RPMI8226 (cell line): ENCODE measurements around the gene SPG11.
A peak's percentile ranks its signal among the peaks of the same experiment; 100 is the strongest.
"Not testable (repeated sequence)": the region's sequence is repeated elsewhere in the genome, so short reads cannot be mapped to it uniquely, and the experiment has no call there.

Experiments
- DNase-seq: peaks from one replicate; pipeline ENCODE4 v3.0.0-alpha.2; 2015

SPG11 gene

GRCh38 chr15:44673639-44674038, 10.2 kb upstream of the SPG11 start:
- no peak for DNase-seq

- peak; percentile 37 for DNase-seq
Observed at GRCh38 chr15:44670087-44670950, 6.9 kb upstream of the SPG11 start.

- no peak for DNase-seq
Observed at GRCh38 chr15:44668921-44669320, 5.5 kb upstream of the SPG11 start.

GRCh38 chr15:44667039-44667360, 3.5 kb upstream of the SPG11 start:
- DNase-seq = no peak

GRCh38 chr15:44666210-44667038, 3.0 kb upstream of the SPG11 start:
- peak; percentile 43 for DNase-seq

GRCh38 chr15:44662478-44663409, 718 bp downstream of the SPG11 start:
- peak; percentile 85 for DNase-seq

- no peak for DNase-seq
Observed at GRCh38 chr15:44661576-44661975, 1.9 kb downstream of the SPG11 start.

- no peak for DNase-seq
Observed at GRCh38 chr15:44659056-44659455, 4.4 kb downstream of the SPG11 start.

- DNase-seq = no peak
Observed at GRCh38 chr15:44657378-44657777, 6.1 kb downstream of the SPG11 start.

GRCh38 chr15:44656913-44657312, 6.5 kb downstream of the SPG11 start:
- DNase-seq = no peak

- no peak for DNase-seq
Observed at GRCh38 chr15:44656298-44656697, 7.2 kb downstream of the SPG11 start.

GRCh38 chr15:44654858-44655257, 8.6 kb downstream of the SPG11 start:
- DNase-seq = no peak

- DNase-seq = no peak
Observed at GRCh38 chr15:44647637-44648036, 15.8 kb downstream of the SPG11 start.

- no peak for DNase-seq
Observed at GRCh38 chr15:44647036-44647435, 16.4 kb downstream of the SPG11 start.

GRCh38 chr15:44646460-44646859, 17.0 kb downstream of the SPG11 start:
- no peak for DNase-seq

- no peak for DNase-seq
Observed at GRCh38 chr15:44641651-44642050, 21.8 kb downstream of the SPG11 start.

- DNase-seq = no peak
Observed at GRCh38 chr15:44636976-44637375, 26.5 kb downstream of the SPG11 start.

GRCh38 chr15:44633603-44634002, 29.9 kb downstream of the SPG11 start:
- no peak for DNase-seq

GRCh38 chr15:44625286-44625685, 38.2 kb downstream of the SPG11 start:
- not testable (repeated sequence) for DNase-seq

- no peak for DNase-seq
Observed at GRCh38 chr15:44623178-44623577, 40.3 kb downstream of the SPG11 start.

GRCh38 chr15:44620081-44620480, 43.4 kb downstream of the SPG11 start:
- no peak for DNase-seq

- DNase-seq = no peak
Observed at GRCh38 chr15:44616974-44617373, 46.5 kb downstream of the SPG11 start.

- no peak for DNase-seq
Observed at GRCh38 chr15:44606740-44607139, 56.7 kb downstream of the SPG11 start.
